K562 (cell line): ENCODE measurements around the gene EGFR.

Source experiments
- CEBPB ChIP-seq: fragments of 450-650 bp; IDR thresholded peaks from 2 replicates; pipeline ENCODE4 v1.6.1; 2016; ENCODE audit warnings: missing genetic modification characterization, missing compliant biosample characterization
- CREB1 ChIP-seq, 2 experiments: sonication (generic) in 1 of 2; formaldehyde crosslinking in 1 of 2; IDR thresholded peaks; 2 replicates each; pipeline versions ENCODE4 v1.6.1 to v1.8.0; 2012 to 2022; ENCODE audit warnings: inconsistent platforms in 1 of 2, mild to moderate bottlenecking in 1 of 2, missing genetic modification reagents in 1 of 2, moderate library complexity in 1 of 2
- ZFP36 ChIP-seq: fragments of 150-350 bp; IDR thresholded peaks from 2 replicates; pipeline ENCODE4 v1.6.1; 2018; ENCODE audit warnings: low read length, low read depth; ENCODE audit not compliant: partially characterized antibody
- ZNF24 ChIP-seq: fragments of 450-650 bp; IDR thresholded peaks from 2 replicates; pipeline ENCODE4 v1.6.1; 2016

DNA sequence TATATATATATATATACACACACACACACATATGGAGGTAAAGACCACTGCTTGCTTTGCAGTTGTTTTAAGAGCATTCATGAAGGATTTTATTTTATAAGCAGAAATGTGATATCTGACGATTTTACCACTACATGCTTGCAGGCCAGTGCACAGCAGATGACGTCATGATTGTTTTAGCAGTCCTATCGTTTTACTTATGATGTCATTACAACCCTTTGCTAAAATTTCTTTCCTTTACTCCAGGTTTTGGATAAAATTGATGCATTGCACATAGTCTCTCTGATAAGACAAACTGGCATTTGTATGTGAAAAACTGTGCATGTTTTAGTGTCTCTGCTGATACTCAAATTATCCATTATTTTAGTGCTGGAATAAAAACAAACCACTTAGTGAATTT, 9.2 kb downstream of the EGFR start:
- no peak for TF ChIP-seq ZFP36
- no peak for TF ChIP-seq ZNF24
- no peak for TF ChIP-seq CEBPB (tag)
- TF ChIP-seq CREB1 (IDR thresholded peaks at IDR 0.05) = no peak
- TF ChIP-seq CREB1 (CRISPR knock-in tag; IDR thresholded peaks at IDR 0.05) = 0 out of 2 replicates have a peak, but pooled peaks have one; percentile 21
